Measurements from ENCODE around the gene NUDCD2. TPM values are rescaled to one million over a fixed set of nuclear protein-coding genes. Genes with fewer than 3 reads are reported as not detected.

NUDCD2 gene
- total and polyA plus RNA-seq, 9 of the 15 experiments (the other 6 are each of a cell fraction or from before 2014, with no cell fraction given) = 14.6 to 76.9 (median 32.5) TPM

- TF ChIP-seq ZNF518B (CRISPR knock-in tag; IDR thresholded peaks at IDR 0.05) (no peak), SRSF7 (optimal IDR thresholded peaks at IDR 0.05; ENCODE audit: low read depth, low read length) (no peak), NR3C1 (CRISPR knock-in tag; IDR thresholded peaks at IDR 0.05) (peak; percentile 81; the same call in 1 of the 2 replicates), ZNF639 (CRISPR knock-in tag; conservative IDR thresholded peaks at IDR 0.05 in 1 of 2, IDR thresholded peaks at IDR 0.05 in 1 of 2) (peak in 1 of 2 experiments; percentile 49; a peak in 1 of 4 replicates), SREBF2 (CRISPR knock-in tag; IDR thresholded peaks at IDR 0.05) (no peak), SP2 (IDR thresholded peaks at IDR 0.05; ENCODE audit: extremely low read depth, low read depth, low read length, poor library complexity, severe bottlenecking) (peak; percentile 53), XRCC4 (IDR thresholded peaks at IDR 0.05; ENCODE audit: extremely low read depth, insufficient read depth, insufficient read length) (no peak), RBM25 (IDR thresholded peaks at IDR 0.05; ENCODE audit: low read depth, low read length, severe bottlenecking) (peak; percentile 80), KLF10 (CRISPR knock-in tag; IDR thresholded peaks at IDR 0.05) (no peak), RCOR1 (IDR thresholded peaks at IDR 0.05; ENCODE audit: borderline replicate concordance in 1 of 2, low read depth in 2 of 2, low read length in 2 of 2) (no peak), ZNF76 (CRISPR knock-in tag; IDR thresholded peaks at IDR 0.05; ENCODE audit: borderline replicate concordance) (peak; percentile 46; the same call in 1 of the 2 replicates), ARID4B (CRISPR knock-in tag; IDR thresholded peaks at IDR 0.05) (peak; percentile 81), SRSF9 (IDR thresholded peaks at IDR 0.05; ENCODE audit: borderline replicate concordance, low read depth, low read length) (no peak), NCOR1 (IDR thresholded peaks at IDR 0.05) (no peak; the same call in 1 of the 2 replicates), KAT2B (IDR thresholded peaks at IDR 0.05; ENCODE audit: low read depth, low read length) (no peak), ZNF507 (tag; conservative IDR thresholded peaks at IDR 0.05) (no peak)
Observed at GRCh38 chr5:163459819-163460561, at the start of gene NUDCD2 (continued).

Measured in K562 (cell line).